CD4-positive, alpha-beta T cell (primary cell): ENCODE measurements around the gene UBA52. TPM values are rescaled to one million over a fixed set of nuclear protein-coding genes. Genes with fewer than 3 reads are reported as not detected.
A peak's percentile ranks its signal among the peaks of the same experiment; 100 is the strongest.
"Not testable (repeated sequence)": the region's sequence is repeated elsewhere in the genome, so short reads cannot be mapped to it uniquely, and the experiment has no call there.

Experiments used
- ATAC-seq: fragments of 200-7000 bp; cut with Tn5 transposase; one replicate; pipeline ENCODE4 v1.10.0; 2022; ENCODE audit warnings: mild to moderate bottlenecking; ENCODE audit not compliant: poor library complexity
- CTCF ChIA-PET: fragments of 350-600 bp; sonication (Branson Sonifier 250); formaldehyde crosslinking; loops from one replicate; lab custom pipeline; 2021; ENCODE audit warnings: antibody characterized with exemption, inconsistent platforms; lab: Charles Lee
- POLR2A ChIA-PET: fragments of 350-600 bp; sonication (Branson Sonifier 250); formaldehyde crosslinking; loops from one replicate; lab custom pipeline; 2021; ENCODE audit warnings: antibody characterized with exemption, inconsistent platforms; lab: Charles Lee
- DNase-seq, 14 experiments: peaks; one replicate each; pipeline ENCODE4 v3.0.0-alpha.2; 2013 to 2020; ENCODE audit warnings: mixed read lengths in 2 of 14
- H3K27ac ChIP-seq, 2 donors: one replicate each; pipeline versions ENCODE4 v1.5.1 to v1.7.0; 2013; ENCODE audit warnings: low read length in 2 of 2, low read depth in 1 of 2, mild to moderate bottlenecking in 1 of 2
- H3K27me3 ChIP-seq, 2 experiments: 1 replicate in 1 of 2; 2 replicates in 1 of 2; pipeline versions ENCODE4 v1.6.1 to v1.7.0; 2013; ENCODE audit warnings: low read length in 2 of 2, control low read depth in 1 of 2, mild to moderate bottlenecking in 1 of 2, moderate library complexity in 1 of 2; ENCODE audit not compliant: insufficient read depth in 2 of 2, control insufficient read depth in 1 of 2
- H3K36me3 ChIP-seq: one replicate; pipeline ENCODE4 v1.6.1; 2013; ENCODE audit warnings: low read length, control low read depth; ENCODE audit not compliant: insufficient read depth
- H3K4me1 ChIP-seq: one replicate; pipeline ENCODE4 v1.6.1; 2013; ENCODE audit warnings: low read length, control low read depth; ENCODE audit not compliant: insufficient read depth
- H3K4me3 ChIP-seq: one replicate; pipeline ENCODE4 v1.5.1; 2013; ENCODE audit warnings: mild to moderate bottlenecking, low read length, moderate library complexity
- H3K9me3 ChIP-seq, 2 experiments: 1 replicate in 1 of 2; 2 replicates in 1 of 2; pipeline versions ENCODE4 v1.6.1 to v1.7.0; 2013; ENCODE audit warnings: low read length in 2 of 2, mild to moderate bottlenecking in 2 of 2, control low read depth in 1 of 2, moderate library complexity in 1 of 2; ENCODE audit not compliant: control insufficient read depth in 1 of 2, insufficient read depth in 1 of 2
- H3K27ac Mint-ChIP-seq: one replicate; pipeline ENCODE4 v1.8.0; 2020; ENCODE audit warnings: mixed read lengths
- H3K27me3 Mint-ChIP-seq: one replicate; pipeline ENCODE4 v1.8.0; 2021; ENCODE audit warnings: mixed read lengths
- H3K36me3 Mint-ChIP-seq: one replicate; pipeline ENCODE4 v1.8.0; 2021; ENCODE audit warnings: low read depth, mixed read lengths
- H3K4me1 Mint-ChIP-seq: one replicate; pipeline ENCODE4 v1.8.0; 2021; ENCODE audit warnings: low read depth, mixed read lengths
- H3K4me3 Mint-ChIP-seq: one replicate; pipeline ENCODE4 v1.8.0; 2020; ENCODE audit warnings: mild to moderate bottlenecking, mixed read lengths
- H3K9me3 Mint-ChIP-seq: one replicate; pipeline ENCODE4 v1.8.0; 2020; ENCODE audit warnings: mixed read lengths
- CTCF ChIP-seq: fragments of 200-600 bp; IDR thresholded peaks from one replicate; pipeline ENCODE4 v1.8.0; 2022; ENCODE audit warnings: antibody characterized with exemption, mild to moderate bottlenecking
- intact Hi-C, 2 experiments: fragments of 100-400 bp; cut with DNase I in 1 of 2; cut with micrococcal nuclease in 1 of 2; formaldehyde crosslinking; loops; one replicate each; pipeline versions ENCODE4 v1.15.1 to v1.9.0; 2023 to 2025; cut with DNase I, micrococcal nuclease
- total RNA-seq, 174 experiments: library from RNA in 2 of 174; stranded (reverse) in 2 of 174; gene quantifications; one replicate each; pipeline ENCODE4 v1.2.3 and lab custom pipeline; 2021 to 2026

The UBA52 gene
- total RNA-seq, 2 experiments from 2014 or later = 2,255 to 2,378 TPM

GRCh38 chr19:18596752-18597157 is 25.1 kb downstream of the UBA52 start:
- ATAC-seq = no peak
- H3K27ac ChIP-seq = no peak overlapping the region
- H3K4me1 Mint-ChIP-seq = peaks cover 9% of the 10 kb centered on the region
- H3K4me3 ChIP-seq = no peak overlapping the region
- H3K9me3 ChIP-seq = no peaks in the 10 kb centered on the region
- H3K36me3 ChIP-seq = no peaks in the 10 kb centered on the region
- no peak overlapping the region for H3K4me3 Mint-ChIP-seq
- peaks cover 3 to 11% of the 10 kb centered on the region in 2 experiments for H3K27me3 ChIP-seq
- H3K27me3 Mint-ChIP-seq = peaks cover 24% of the 10 kb centered on the region
- peak in 3 of 14 experiments; percentile 27 to 50 (median 41) for DNase-seq
- peaks cover 22% of the 10 kb centered on the region for H3K4me1 ChIP-seq
- H3K27ac Mint-ChIP-seq = no peak overlapping the region
- intact Hi-C loops = loop anchor here in 1 of 2 experiments (10.0 kb wide), 1 partner anchor 438 kb away; the partner anchor contains the start of genes ARMC6 and SUGP2
- ChIA-PET POLR2A (no interaction called here), CTCF (no interaction called here)
- TF ChIP-seq CTCF = no peak
- no peaks in the 10 kb centered on the region for H3K9me3 Mint-ChIP-seq
- no peaks in the 10 kb centered on the region for H3K36me3 Mint-ChIP-seq

DNA sequence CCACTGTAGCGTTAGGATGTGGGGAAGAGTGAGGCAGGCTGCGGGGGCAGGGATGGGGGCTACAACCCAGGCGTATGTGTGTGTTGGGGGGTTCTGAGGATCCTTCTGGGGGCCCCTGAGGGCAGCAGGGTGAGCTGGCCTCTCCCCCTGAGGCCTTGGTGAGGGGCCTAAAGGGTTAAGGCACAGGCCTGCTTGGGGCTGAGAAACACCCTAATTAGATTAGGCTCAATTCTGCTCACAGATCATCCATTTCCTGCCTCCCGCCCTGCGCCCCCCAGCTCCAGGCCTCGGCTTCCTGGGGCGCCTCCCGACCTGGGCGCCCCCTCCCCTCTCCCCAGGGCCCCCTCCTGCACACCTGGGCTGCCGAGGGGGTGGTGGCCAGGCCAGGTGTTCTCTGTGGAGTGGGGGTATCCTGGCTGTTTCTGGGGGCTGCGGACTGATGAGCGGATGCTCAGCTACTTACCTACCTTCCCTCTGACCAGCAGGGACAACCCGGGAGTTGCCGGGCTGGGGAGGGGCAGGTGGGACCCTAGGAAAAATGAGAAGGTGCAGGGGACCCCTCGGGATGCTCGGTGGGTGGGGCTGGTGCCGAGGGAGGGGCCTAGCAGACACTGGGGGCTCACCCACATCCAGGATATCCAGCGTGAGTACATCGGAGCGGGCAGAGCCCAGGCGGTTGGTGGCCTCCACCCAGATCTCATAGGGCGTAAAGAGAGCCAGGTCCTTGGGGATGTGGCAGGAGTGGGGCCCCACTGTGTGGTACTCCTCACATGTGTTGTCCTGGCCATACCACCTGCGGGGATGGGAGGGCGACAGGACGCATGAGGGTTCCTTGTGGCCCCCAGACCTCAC is 26.4 kb downstream of the UBA52 start:
- intact Hi-C loops = loop anchor here in 1 of 2 experiments (10.0 kb wide), 1 partner anchor 437 kb away; the partner anchor contains the start of genes ARMC6 and SUGP2
- ChIA-PET CTCF (no interaction called here), POLR2A (no interaction called here)
- peaks cover 0 to under 1% of the 10 kb centered on the region in 2 experiments for H3K9me3 ChIP-seq
- TF ChIP-seq CTCF = no peak
- H3K4me1 ChIP-seq = peaks cover 22% of the 10 kb centered on the region
- H3K27ac ChIP-seq = no peak overlapping the region
- Mint-ChIP-seq H3K27me3 (peaks cover 34% of the 10 kb centered on the region), H3K9me3 (no peaks in the 10 kb centered on the region), H3K4me3 (no peak overlapping the region), H3K27ac (no peak overlapping the region), H3K36me3 (no peaks in the 10 kb centered on the region), H3K4me1 (peaks cover 11% of the 10 kb centered on the region)
- no peaks in the 10 kb centered on the region for H3K36me3 ChIP-seq
- DNase-seq (no peak), ATAC-seq (no peak)
- H3K4me3 ChIP-seq = no peak overlapping the region
- peaks cover 9 to 21% of the 10 kb centered on the region in 2 experiments for H3K27me3 ChIP-seq

GRCh38 chr19:18599485-18599884 is 27.8 kb downstream of the UBA52 start:
- peaks cover 21 to 34% of the 10 kb centered on the region in 2 experiments for H3K27me3 ChIP-seq
- H3K36me3 ChIP-seq = no peaks in the 10 kb centered on the region
- Mint-ChIP-seq H3K4me1 (peaks cover 15% of the 10 kb centered on the region), H3K4me3 (no peak overlapping the region), H3K36me3 (no peaks in the 10 kb centered on the region), H3K27me3 (peaks cover 43% of the 10 kb centered on the region), H3K9me3 (no peaks in the 10 kb centered on the region), H3K27ac (no peak overlapping the region)
- intact Hi-C loops = loop anchor here in 1 of 2 experiments (10.0 kb wide), 1 partner anchor 435 kb away; the partner anchor contains the start of genes ARMC6 and SUGP2
- peaks cover 0 to 6% of the 10 kb centered on the region in 2 experiments for H3K9me3 ChIP-seq
- no peak for TF ChIP-seq CTCF
- H3K4me3 ChIP-seq = no peak overlapping the region
- no peak overlapping the region for H3K27ac ChIP-seq
- H3K4me1 ChIP-seq = peaks cover 26% of the 10 kb centered on the region
- ATAC-seq = no peak
- DNase-seq = no peak
- ChIA-PET POLR2A (no interaction called here), CTCF (no interaction called here)

GRCh38 chr19:18600692-18601397 is 29.2 kb downstream of the UBA52 start:
- H3K27ac Mint-ChIP-seq, H3K4me3 ChIP-seq, H3K27ac ChIP-seq, CTCF ChIA-PET, POLR2A ChIA-PET, H3K4me3 Mint-ChIP-seq, H3K9me3 Mint-ChIP-seq, ATAC-seq, H3K36me3 ChIP-seq, intact Hi-C loops, H3K36me3 Mint-ChIP-seq, DNase-seq, H3K4me1 Mint-ChIP-seq: not testable (repeated sequence)
- H3K4me1 ChIP-seq = peaks cover 22% of the 10 kb centered on the region
- peaks cover 56% of the 10 kb centered on the region for H3K27me3 Mint-ChIP-seq
- peaks cover 35 to 47% of the 10 kb centered on the region in 2 experiments for H3K27me3 ChIP-seq
- H3K9me3 ChIP-seq = peaks cover 0 to 16% of the 10 kb centered on the region in 2 experiments
